Measurements from ENCODE around the gene DOCK6. TPM values are rescaled to one million over a fixed set of nuclear protein-coding genes. Genes with fewer than 3 reads are reported as not detected.

Gene DOCK6
- total RNA-seq, 1 donor from 2014 or later = 43.2 TPM

DNA sequence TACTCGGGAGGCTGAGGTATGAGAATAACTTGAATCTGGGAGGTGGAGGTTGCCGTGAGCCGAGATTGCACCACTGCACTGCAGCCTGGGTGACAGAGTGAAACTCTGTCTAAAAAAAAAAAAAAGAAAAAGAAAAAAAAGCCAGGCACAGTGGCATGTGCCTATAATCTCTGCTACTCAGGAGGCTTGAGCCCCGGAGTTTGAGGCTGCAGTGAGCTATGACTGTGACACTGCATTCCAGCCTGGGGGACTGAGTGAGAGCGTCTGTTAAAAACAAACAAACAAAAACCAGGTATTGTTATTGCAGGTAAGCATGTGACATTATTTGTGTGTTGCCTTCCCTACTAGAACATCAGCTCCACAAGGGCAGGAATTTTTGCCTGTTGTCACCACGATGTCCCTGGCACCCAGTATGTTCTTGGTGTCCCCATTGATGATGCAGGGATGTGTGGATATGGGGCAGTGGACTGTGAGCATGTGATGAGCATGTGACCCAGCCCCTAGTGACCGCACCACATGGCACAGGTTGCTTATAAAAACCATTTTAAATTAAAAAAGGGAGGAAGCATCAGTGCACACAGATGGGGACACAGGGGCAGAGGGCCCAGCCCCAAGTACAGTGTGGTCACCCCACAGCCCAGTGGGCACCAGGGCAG, 63.4 kb downstream of the DOCK6 start:
- Histone ChIP-seq H3K36me3 (peaks cover 39% of the 10 kb centered on the region), H3K4me3 (no peak overlapping the region), H3K4me1 (peaks cover 75% of the 10 kb centered on the region), H3K9me3 (replicated peaks) (no peaks in the 10 kb centered on the region), H3K27me3 (ENCODE audit: low read depth) (no peaks in the 10 kb centered on the region), H3K27ac (replicated peaks) (peak overlapping the region; percentile 95)
- intact Hi-C loops (cut with micrococcal nuclease) = no loop called here
- TF ChIP-seq, protein P1, sequence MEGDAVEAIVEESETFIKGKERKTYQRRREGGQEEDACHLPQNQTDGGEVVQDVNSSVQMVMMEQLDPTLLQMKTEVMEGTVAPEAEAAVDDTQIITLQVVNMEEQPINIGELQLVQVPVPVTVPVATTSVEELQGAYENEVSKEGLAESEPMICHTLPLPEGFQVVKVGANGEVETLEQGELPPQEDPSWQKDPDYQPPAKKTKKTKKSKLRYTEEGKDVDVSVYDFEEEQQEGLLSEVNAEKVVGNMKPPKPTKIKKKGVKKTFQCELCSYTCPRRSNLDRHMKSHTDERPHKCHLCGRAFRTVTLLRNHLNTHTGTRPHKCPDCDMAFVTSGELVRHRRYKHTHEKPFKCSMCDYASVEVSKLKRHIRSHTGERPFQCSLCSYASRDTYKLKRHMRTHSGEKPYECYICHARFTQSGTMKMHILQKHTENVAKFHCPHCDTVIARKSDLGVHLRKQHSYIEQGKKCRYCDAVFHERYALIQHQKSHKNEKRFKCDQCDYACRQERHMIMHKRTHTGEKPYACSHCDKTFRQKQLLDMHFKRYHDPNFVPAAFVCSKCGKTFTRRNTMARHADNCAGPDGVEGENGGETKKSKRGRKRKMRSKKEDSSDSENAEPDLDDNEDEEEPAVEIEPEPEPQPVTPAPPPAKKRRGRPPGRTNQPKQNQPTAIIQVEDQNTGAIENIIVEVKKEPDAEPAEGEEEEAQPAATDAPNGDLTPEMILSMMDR (IDR thresholded peaks at IDR 0.05; ENCODE audit: borderline replicate concordance) = no peak
- DNase-seq = no peak

DNA sequence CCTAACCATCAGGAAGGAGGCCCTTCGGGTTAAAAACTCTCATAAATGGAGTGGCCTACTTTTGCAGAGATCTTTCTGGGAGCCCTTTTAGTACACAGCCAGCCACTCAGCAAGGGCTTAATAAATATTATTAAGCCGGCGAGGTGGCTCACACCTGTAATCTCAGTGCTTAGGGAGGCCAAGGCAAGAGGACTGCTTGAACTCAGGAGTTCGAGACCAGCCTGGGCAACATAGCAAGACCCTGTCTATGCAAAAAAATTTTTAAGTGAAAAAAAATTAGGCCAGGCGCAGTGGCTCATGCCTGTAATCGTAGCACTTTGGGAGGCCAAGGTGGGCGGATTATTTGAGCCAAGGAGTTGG, 64.2 kb downstream of the DOCK6 start:
- peaks cover 46% of the 10 kb centered on the region for H3K36me3 ChIP-seq
- H3K9me3 ChIP-seq (replicated peaks) = no peaks in the 10 kb centered on the region
- intact Hi-C loops (cut with micrococcal nuclease) = no loop called here
- H3K4me1 ChIP-seq = peaks cover 75% of the 10 kb centered on the region
- H3K4me3 ChIP-seq = peak overlapping the region; percentile 84
- H3K27me3 ChIP-seq (ENCODE audit: low read depth) = no peaks in the 10 kb centered on the region
- H3K27ac ChIP-seq (replicated peaks) = peak overlapping the region; percentile 95
- TF ChIP-seq, protein P1 (IDR thresholded peaks at IDR 0.05; ENCODE audit: borderline replicate concordance) = no peak
- DNase-seq = no peak

DNA sequence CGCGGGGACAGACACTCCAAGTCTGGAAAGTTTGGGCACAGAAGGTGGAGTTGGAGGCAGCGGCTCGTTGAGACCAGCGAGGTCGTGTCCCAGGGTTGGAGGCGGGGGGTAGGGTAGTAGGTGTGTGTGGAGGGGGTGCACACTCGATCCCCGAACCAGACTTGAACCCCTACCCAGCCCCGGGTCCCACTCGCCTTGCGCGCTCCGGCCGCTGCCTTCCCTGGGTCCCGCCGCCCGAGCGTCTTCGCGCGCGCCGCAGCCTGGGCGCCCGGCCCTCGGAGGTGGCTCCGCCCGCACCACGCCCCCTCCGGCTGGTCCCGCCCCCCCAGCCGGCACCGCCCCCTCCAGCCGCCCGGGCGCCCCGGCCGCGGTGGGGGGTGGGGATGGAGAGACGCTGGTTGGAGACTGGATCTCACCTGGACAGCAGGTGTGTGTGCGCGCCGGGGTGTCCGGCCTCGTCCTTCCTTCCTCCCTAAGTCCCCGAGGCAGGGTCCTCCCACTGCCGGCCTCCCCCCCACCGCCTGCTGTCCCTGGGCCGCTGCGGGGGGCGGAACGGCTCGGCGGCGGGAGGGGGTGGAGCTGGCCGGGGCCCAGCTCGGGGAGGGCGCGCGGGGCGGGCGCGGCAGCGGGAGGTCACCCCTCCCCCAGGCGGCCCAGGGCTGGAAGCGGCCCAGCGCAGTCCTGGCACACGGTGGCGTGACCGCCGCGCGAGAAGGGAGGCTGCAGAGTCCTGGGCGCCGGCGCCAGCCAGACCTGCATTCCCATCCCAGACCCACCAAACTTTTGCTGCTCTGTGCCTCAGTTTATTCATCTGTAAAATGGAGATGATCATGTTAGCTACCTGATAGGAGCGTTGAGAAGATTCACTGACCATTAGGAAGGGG, 64.8 kb downstream of the DOCK6 start, which contains the start of gene KANK2:
Gene KANK2 (minus strand): TSS at position 255 of the 884 bp plus-strand sequence. CDS start 3,034 bp downstream, outside the sequence.
- H3K27me3 ChIP-seq (ENCODE audit: low read depth) = no peaks in the 10 kb centered on the region
- intact Hi-C loops (cut with micrococcal nuclease) = no loop called here
- H3K4me3 ChIP-seq = peak within 1 kb of the TSS; percentile 84
- H3K27ac ChIP-seq (replicated peaks) = peak within 1 kb of the TSS; percentile 95
- peak; percentile 88 for DNase-seq
- H3K4me1 ChIP-seq = peaks cover 75% of the 10 kb centered on the region
- no peaks in the 10 kb centered on the region for H3K9me3 ChIP-seq (replicated peaks)
- TF ChIP-seq, protein P1 (IDR thresholded peaks at IDR 0.05; ENCODE audit: borderline replicate concordance) = peak; percentile 32
- H3K36me3 ChIP-seq = peaks cover 52% of the 10 kb centered on the region

DNA sequence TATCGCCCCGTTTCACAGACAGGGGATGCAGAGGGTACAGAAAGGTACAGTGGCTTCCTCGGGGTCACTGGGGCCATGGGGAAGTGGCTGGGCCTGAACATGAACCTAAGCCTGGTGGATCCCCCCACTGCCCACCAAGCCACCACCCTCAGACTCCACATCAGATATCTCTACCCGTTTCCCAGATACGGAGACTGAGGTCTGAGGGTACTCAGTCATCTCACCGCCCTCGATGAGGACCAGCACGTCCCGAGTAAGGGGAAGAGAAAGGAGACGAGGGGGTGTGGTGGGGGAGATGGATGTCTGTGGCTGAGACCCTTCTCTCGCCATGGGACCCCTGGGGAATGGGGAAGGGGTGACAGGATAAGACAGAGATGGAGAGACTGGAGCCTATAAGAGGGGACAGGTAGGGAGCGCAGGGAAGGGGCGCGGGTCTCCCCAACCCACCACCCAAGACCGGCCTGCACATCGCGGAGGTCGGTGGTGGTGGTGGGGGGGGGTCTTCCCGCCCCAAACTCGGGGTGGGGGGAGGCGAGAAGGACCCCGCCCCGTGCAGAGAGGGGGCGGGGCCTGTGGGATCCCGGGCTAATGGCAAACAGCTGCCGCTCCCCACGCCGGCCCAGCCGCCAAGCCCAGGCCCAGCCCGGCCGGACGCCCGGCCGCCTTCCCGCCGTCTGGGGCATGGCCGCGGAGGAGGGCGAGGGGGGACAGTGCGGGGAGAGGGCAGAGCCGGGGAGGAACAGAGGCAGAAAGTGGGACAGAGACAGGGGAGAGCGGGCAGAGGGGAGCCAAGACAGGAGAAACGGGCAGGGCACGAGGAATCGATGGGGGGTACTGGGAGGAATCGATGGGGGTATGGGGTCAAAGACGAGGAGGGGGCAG, 65.7 kb downstream of the DOCK6 start:
- intact Hi-C loops (cut with micrococcal nuclease) = no loop called here
- Histone ChIP-seq H3K9me3 (replicated peaks) (no peaks in the 10 kb centered on the region), H3K27me3 (ENCODE audit: low read depth) (no peaks in the 10 kb centered on the region), H3K4me3 (peak overlapping the region; percentile 84), H3K36me3 (peaks cover 57% of the 10 kb centered on the region), H3K27ac (replicated peaks) (peak overlapping the region; percentile 95), H3K4me1 (peaks cover 77% of the 10 kb centered on the region)
- DNase-seq = peak; percentile 56
- TF ChIP-seq, protein P1 (IDR thresholded peaks at IDR 0.05; ENCODE audit: borderline replicate concordance) = no peak

GRCh38 chr19:11195681-11196080, 66.6 kb downstream of the DOCK6 start:
- Histone ChIP-seq H3K4me1 (peaks cover 87% of the 10 kb centered on the region), H3K9me3 (replicated peaks) (no peaks in the 10 kb centered on the region), H3K27me3 (ENCODE audit: low read depth) (no peaks in the 10 kb centered on the region), H3K4me3 (peak overlapping the region; percentile 84), H3K36me3 (peaks cover 50% of the 10 kb centered on the region), H3K27ac (replicated peaks) (peak overlapping the region; percentile 95)
- TF ChIP-seq, protein P1 (IDR thresholded peaks at IDR 0.05; ENCODE audit: borderline replicate concordance) = no peak
- no peak for DNase-seq
- intact Hi-C loops (cut with micrococcal nuclease) = no loop called here

Measured in left ventricle myocardium inferior (tissue), 1 donor.